IPS-NIHi11 (cell line): Measurements from ENCODE around the gene UBA52.

Experiments
- DNase-seq: peaks from one replicate; pipeline ENCODE4 v3.0.0; 2012; ENCODE audit warnings: mixed read lengths, low spot score

UBA52 gene

GRCh38 chr19:18608102-18608804 is 36.6 kb downstream of the UBA52 start:
- no peak for DNase-seq

- no peak for DNase-seq
Observed at GRCh38 chr19:18608805-18609716, 37.4 kb downstream of the UBA52 start.

GRCh38 chr19:18609717-18610051 is 38.0 kb downstream of the UBA52 start:
- no peak for DNase-seq

GRCh38 chr19:18610245-18610555 is 38.5 kb downstream of the UBA52 start:
- DNase-seq = no peak

GRCh38 chr19:18610556-18611326 is 39.1 kb downstream of the UBA52 start:
- DNase-seq = peak; percentile 72

GRCh38 chr19:18611327-18612050 is 39.8 kb downstream of the UBA52 start:
- peak; percentile 81 for DNase-seq

- no peak for DNase-seq
Observed at GRCh38 chr19:18612051-18612771, 40.6 kb downstream of the UBA52 start.

GRCh38 chr19:18612772-18613588 is 41.3 kb downstream of the UBA52 start, which contains the start of gene TMEM59L:
Gene TMEM59L, plus strand, starts transcription at chr19:18612870. Its CDS starts 89 bp downstream, at chr19:18612959.
- DNase-seq = peak; percentile 70

GRCh38 chr19:18613589-18614234 is 42.1 kb downstream of the UBA52 start:
- DNase-seq = no peak

- DNase-seq = no peak
Observed at GRCh38 chr19:18616023-18616422, 44.4 kb downstream of the UBA52 start.

GRCh38 chr19:18617562-18617961 is 45.9 kb downstream of the UBA52 start:
- DNase-seq = no peak

GRCh38 chr19:18618236-18618635 is 46.6 kb downstream of the UBA52 start:
- no peak for DNase-seq

- DNase-seq = no peak
Observed at GRCh38 chr19:18620311-18620710, 48.7 kb downstream of the UBA52 start.

GRCh38 chr19:18620902-18621301 is 49.2 kb downstream of the UBA52 start:
- no peak for DNase-seq

GRCh38 chr19:18626906-18627305 is 55.2 kb downstream of the UBA52 start:
- no peak for DNase-seq
